Activated B cell treated with CpG ODN at 0.5 μM for 24 hours (primary cell): Measurements from ENCODE around the gene NTF3. TPM values are rescaled to one million over a fixed set of nuclear protein-coding genes. Genes with fewer than 3 reads are reported as not detected.

Experiments used
- ATAC-seq: fragments of 200-7000 bp; cut with Tn5 transposase; one replicate; pipeline ENCODE4 v1.10.0; 2021; ENCODE audit warnings: low read depth, mild to moderate bottlenecking, moderate library complexity
- CTCF ChIA-PET: fragments of 350-600 bp; sonication (Branson Sonifier 250); formaldehyde crosslinking; loops from one replicate; lab custom pipeline; 2021; ENCODE audit warnings: antibody characterized with exemption; lab: Charles Lee
- POLR2A ChIA-PET: fragments of 350-600 bp; sonication (Branson Sonifier 250); formaldehyde crosslinking; loops from one replicate; lab custom pipeline; 2021; ENCODE audit warnings: antibody characterized with exemption; lab: Charles Lee
- DNase-seq: peaks from one replicate; pipeline ENCODE4 v3.0.0; 2022
- H3K27ac Mint-ChIP-seq: one replicate; pipeline ENCODE4 v1.8.0; 2020; ENCODE audit warnings: mixed read lengths
- H3K27me3 Mint-ChIP-seq: one replicate; pipeline ENCODE4 v1.8.0; 2021; ENCODE audit warnings: mixed read lengths
- H3K36me3 Mint-ChIP-seq: one replicate; pipeline ENCODE4 v1.8.0; 2021; ENCODE audit warnings: low read depth, mixed read lengths
- H3K4me1 Mint-ChIP-seq: one replicate; pipeline ENCODE4 v1.8.0; 2021; ENCODE audit warnings: mixed read lengths
- H3K4me3 Mint-ChIP-seq: one replicate; pipeline ENCODE4 v1.8.0; 2020; ENCODE audit warnings: mild to moderate bottlenecking, mixed read lengths
- H3K9me3 Mint-ChIP-seq: one replicate; pipeline ENCODE4 v1.8.0; 2020; ENCODE audit warnings: mixed read lengths
- intact Hi-C: fragments of 100-400 bp; cut with micrococcal nuclease; formaldehyde crosslinking; loops from one replicate; pipeline ENCODE4 v1.15.1; 2024
- total RNA-seq: library from RNA; stranded (reverse); gene quantifications from 2 replicates; pipeline ENCODE4 v1.2.3, GENCODE V29; 2022
- TF ChIP-seq, protein P1 (sequence below): fragments of 200-600 bp; IDR thresholded peaks from one replicate; pipeline ENCODE4 v1.8.0; 2022; ENCODE audit warnings: antibody characterized with exemption, mild to moderate bottlenecking

The NTF3 gene
- total RNA-seq, 1 donor from 2014 or later, result not detected

DNA sequence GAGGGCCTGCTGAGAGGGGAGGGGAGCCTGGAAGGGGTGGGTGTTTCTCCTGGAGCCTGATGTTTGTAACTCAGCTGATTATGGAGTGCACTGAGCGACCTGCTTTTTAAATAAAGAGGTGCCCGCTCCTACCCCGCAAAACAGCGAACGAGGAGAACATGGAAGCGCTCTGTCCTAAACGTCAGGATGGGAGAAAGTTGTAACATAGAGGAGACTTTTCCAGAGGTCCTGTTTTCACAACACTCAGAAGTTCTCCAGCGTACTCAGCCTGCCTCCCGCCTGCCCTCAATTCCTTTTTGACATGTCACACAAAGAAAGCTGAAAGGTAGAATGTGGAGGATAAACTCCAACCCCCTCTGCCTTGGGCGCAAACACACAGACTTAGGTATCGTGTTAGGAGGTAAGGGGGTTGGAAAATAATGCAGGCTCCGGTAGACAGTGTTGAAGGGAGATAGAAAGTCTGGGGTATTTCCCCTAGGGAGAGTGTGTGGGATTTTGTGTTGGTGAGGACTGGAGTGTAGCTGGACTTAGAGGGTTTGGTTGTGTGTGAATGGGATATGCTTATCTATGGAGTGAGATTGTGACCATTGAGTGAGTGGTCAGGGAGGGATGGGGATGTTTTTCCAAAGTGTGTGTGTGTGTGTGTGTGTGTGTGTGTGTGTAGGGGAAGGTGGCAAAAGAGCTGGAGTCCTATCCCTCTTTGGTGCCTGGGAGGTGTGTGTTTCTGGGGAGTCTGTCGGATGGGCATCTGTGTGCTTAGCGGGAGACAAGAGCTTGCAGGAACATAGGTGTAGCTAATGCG is 2.1 kb downstream of the NTF3 start:
- no peak for ATAC-seq
- Mint-ChIP-seq H3K4me1 (peaks cover 24% of the 10 kb centered on the region), H3K27me3 (peaks cover 45% of the 10 kb centered on the region), H3K36me3 (no peaks in the 10 kb centered on the region), H3K9me3 (peaks cover 3% of the 10 kb centered on the region), H3K4me3 (peak overlapping the region; percentile 13), H3K27ac (no peak overlapping the region)
- DNase-seq, result no peak
- intact Hi-C loops, result no loop called here
- ChIA-PET CTCF (no interaction called here), POLR2A (interaction anchor here (0.7 kb wide), 1 partner anchor 42 kb away, joined by 4 read pairs; no protein-coding TSS in a partner anchor)
- TF ChIP-seq, protein P1, sequence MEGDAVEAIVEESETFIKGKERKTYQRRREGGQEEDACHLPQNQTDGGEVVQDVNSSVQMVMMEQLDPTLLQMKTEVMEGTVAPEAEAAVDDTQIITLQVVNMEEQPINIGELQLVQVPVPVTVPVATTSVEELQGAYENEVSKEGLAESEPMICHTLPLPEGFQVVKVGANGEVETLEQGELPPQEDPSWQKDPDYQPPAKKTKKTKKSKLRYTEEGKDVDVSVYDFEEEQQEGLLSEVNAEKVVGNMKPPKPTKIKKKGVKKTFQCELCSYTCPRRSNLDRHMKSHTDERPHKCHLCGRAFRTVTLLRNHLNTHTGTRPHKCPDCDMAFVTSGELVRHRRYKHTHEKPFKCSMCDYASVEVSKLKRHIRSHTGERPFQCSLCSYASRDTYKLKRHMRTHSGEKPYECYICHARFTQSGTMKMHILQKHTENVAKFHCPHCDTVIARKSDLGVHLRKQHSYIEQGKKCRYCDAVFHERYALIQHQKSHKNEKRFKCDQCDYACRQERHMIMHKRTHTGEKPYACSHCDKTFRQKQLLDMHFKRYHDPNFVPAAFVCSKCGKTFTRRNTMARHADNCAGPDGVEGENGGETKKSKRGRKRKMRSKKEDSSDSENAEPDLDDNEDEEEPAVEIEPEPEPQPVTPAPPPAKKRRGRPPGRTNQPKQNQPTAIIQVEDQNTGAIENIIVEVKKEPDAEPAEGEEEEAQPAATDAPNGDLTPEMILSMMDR, result no peak

DNA sequence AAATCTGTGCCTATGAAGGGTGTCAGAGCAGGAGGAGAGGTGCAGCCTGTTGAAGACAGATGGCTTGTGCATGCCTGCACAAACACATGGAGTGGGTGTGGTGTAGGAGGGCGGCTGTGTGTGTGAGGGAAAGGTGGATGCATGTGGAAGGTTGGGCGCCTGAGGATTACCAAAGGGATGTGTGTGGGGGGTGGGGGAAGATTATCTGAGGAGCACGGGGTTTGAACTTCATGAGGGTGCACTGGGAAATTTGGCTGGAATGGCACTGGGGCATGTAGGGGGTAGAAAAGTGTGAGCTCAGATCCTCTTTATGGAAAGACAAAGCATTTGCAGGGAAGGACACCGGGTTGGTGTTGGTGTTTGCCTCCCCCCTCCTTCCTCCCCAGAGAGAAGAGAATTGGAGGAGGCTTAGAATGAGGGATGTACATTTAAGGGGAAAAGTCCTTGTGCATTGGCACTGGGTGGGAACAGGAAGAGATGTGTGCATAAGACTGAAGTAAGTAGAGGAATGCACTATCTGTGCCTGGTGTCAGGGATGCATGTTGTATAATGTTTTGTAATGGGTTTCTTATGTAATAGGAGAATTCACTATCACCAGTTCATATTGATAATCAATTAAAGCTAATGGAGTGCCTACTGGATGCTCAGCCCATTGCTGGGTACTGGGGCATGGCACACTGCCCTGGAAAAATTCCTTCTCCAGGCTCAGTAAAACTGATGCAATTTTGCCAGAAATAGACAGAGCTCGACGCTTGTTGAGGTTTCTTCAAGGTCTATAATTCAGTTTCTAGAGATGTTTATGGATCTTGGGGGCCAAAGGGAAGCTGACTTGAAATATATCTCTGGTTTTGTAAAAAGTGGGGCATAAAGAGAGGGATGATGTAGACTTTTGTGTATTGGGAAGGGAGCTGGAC is 3.0 kb downstream of the NTF3 start:
- TF ChIP-seq, protein P1, result no peak

GRCh38 chr12:5437182-5437583 is 5.3 kb downstream of the NTF3 start:
- Mint-ChIP-seq H3K9me3 (peaks cover 3% of the 10 kb centered on the region), H3K36me3 (no peaks in the 10 kb centered on the region), H3K27ac (no peak overlapping the region), H3K4me1 (peaks cover 23% of the 10 kb centered on the region), H3K27me3 (peaks cover 21% of the 10 kb centered on the region), H3K4me3 (no peak overlapping the region)
- DNase-seq (no peak), ATAC-seq (no peak)
- TF ChIP-seq, protein P1, result no peak
- ChIA-PET CTCF (no interaction called here), POLR2A (no interaction called here)
- intact Hi-C loops, result no loop called here

More for the DNA sequence above, 3.0 kb downstream of the NTF3 start:
- Mint-ChIP-seq H3K36me3 (no peaks in the 10 kb centered on the region), H3K27ac (no peak overlapping the region), H3K4me1 (peaks cover 24% of the 10 kb centered on the region), H3K27me3 (peaks cover 38% of the 10 kb centered on the region), H3K4me3 (no peak overlapping the region), H3K9me3 (peaks cover 3% of the 10 kb centered on the region)
- ATAC-seq (no peak), DNase-seq (no peak)
- intact Hi-C loops, result no loop called here
- CTCF ChIA-PET, result no interaction called here
- POLR2A ChIA-PET, result interaction anchor here (0.7 kb wide), 1 partner anchor 41 kb away, joined by 4 read pairs; no protein-coding TSS in a partner anchor

DNA sequence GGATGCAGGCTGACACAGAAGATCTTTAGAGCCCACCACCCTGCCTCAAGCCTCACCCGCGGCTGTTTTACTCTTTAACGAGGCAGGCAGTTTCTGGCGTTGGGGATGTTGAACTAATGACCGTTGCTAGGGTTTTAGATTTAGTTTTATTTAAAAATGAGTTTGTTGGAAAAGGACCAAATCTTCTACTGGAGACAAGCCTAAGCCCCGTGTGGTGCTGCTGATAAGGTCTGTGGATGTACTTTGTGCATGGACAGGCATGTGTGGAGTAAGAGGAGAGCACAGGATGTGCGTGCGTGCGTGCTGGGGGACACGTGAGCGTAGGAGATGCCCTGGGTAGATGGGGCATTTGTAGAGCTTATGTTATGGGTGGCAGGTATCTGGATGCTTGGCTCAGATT is 5.7 kb downstream of the NTF3 start:
- no peak overlapping the region for H3K27ac Mint-ChIP-seq
- no peaks in the 10 kb centered on the region for H3K36me3 Mint-ChIP-seq
- POLR2A ChIA-PET, result no interaction called here
- intact Hi-C loops, result no loop called here
- no peak overlapping the region for H3K4me3 Mint-ChIP-seq
- DNase-seq, result no peak
- peaks cover 17% of the 10 kb centered on the region for H3K27me3 Mint-ChIP-seq
- CTCF ChIA-PET, result no interaction called here
- peaks cover 20% of the 10 kb centered on the region for H3K4me1 Mint-ChIP-seq
- ATAC-seq, result no peak
- H3K9me3 Mint-ChIP-seq, result peaks cover 3% of the 10 kb centered on the region
- TF ChIP-seq, protein P1, result no peak
